ENCODE measurements around the gene ZNF638. TPM values are rescaled to one million over a fixed set of nuclear protein-coding genes. Genes with fewer than 3 reads are reported as not detected.

Gene ZNF638
- total and polyA plus RNA-seq, 10 of the 15 experiments (the other 5 are each of a cell fraction or from before 2014, with no cell fraction given) = 37.6 to 133 (median 64.5) TPM

DNA sequence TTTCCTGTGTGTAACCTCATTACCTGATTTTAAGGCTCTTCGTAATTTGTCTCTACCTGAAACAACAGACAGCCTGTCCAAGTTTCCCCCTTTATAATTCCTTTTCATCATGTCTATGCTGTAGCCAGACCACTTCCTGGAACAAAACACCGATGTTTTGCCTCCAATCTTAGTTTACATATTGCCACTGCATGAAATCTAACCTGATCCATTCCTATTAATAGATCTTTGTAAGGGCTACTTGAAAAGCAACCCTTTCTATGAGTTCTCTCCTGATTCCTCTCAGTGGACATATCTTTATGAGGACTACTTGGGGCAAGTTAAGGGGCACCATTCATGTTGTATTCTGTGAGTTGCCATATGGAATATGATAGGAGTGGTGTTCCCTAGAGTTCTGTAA is 30.9 kb downstream of the ZNF638 start:
- no peak overlapping the region for H3K4me3 ChIP-seq
- intact Hi-C loops (cut with micrococcal nuclease; ENCODE audit: unreplicated experiment) = no loop called here
- FAIRE-seq (no peak), DNase-seq (ENCODE audit: low read depth, low spot score) (no peak), ATAC-seq (no peak)
- in situ Hi-C loops (cut with MboI) = no loop called here
- no peak overlapping the region for H3K4me2 ChIP-seq (ENCODE audit: control insufficient read depth, insufficient read depth)
- H3K79me2 ChIP-seq (ENCODE audit: control insufficient read depth, insufficient read depth, low read length) = peaks cover 6% of the 10 kb centered on the region
- peaks cover 10 to 29% of the 10 kb centered on the region in 2 experiments for H3K36me3 ChIP-seq (ENCODE audit: control insufficient read depth in 2 of 2, insufficient read depth in 2 of 2, low read length in 1 of 2)
- no TSS peak for BruUV-seq (replicated peaks)
- no peaks in the 10 kb centered on the region for H3K9me3 ChIP-seq (replicated peaks; ENCODE audit: control insufficient read depth, insufficient read depth, low read length)
- ChIA-PET SMC1A (ENCODE audit: uncharacterized antibody, unreplicated experiment) (interaction anchor here (1.2 to 3.2 kb wide), 3 partner anchors 9 to 63 kb away, joined by 3 to 13 read pairs (median 7); no protein-coding TSS in a partner anchor), POLR2A (no interaction called here), CTCF (interaction anchor here (0.5 to 2.2 kb wide), 4 partner anchors 28 to 63 kb away, joined by 3 to 7 read pairs (median 5); partner anchors contain the start of gene ZNF638), RAD21 (ENCODE audit: unreplicated experiment) (interaction anchor here (3.3 kb wide), 1 partner anchor 30 kb away, joined by 14 read pairs; the partner anchor contains the start of gene ZNF638)
- H3K9ac ChIP-seq (ENCODE audit: control insufficient read depth, insufficient read depth, low read length) = no peak overlapping the region
- no peaks in the 10 kb centered on the region for H3K4me1 ChIP-seq (ENCODE audit: control insufficient read depth, insufficient read depth, low read length)
- H4K20me1 ChIP-seq (ENCODE audit: control insufficient read depth, insufficient read depth) = no peaks in the 10 kb centered on the region
- H3K27me3 ChIP-seq (replicated peaks in 1 of 2; ENCODE audit: control insufficient read depth in 2 of 2, insufficient read depth in 2 of 2, low read length in 1 of 2) = no peaks in the 10 kb centered on the region
- TF ChIP-seq SUZ12 (IDR thresholded peaks at IDR 0.05; ENCODE audit: unreplicated experiment) (no peak), PAX8 (IDR thresholded peaks at IDR 0.05) (0 out of 2 replicates have a peak, but pooled peaks have one; percentile 10)
- no peak overlapping the region for H2AFZ ChIP-seq (ENCODE audit: control insufficient read depth, low read depth, low read length)
- H3K27ac ChIP-seq (ENCODE audit: control insufficient read depth, insufficient read depth) = no peak overlapping the region
- WGBS (ENCODE audit: insufficient coverage, insufficient replicate concordance, low lambda C conversion rate, missing lambda C conversion rate) = 90% methylated on average over 2 of the region's 2 CpGs

DNA sequence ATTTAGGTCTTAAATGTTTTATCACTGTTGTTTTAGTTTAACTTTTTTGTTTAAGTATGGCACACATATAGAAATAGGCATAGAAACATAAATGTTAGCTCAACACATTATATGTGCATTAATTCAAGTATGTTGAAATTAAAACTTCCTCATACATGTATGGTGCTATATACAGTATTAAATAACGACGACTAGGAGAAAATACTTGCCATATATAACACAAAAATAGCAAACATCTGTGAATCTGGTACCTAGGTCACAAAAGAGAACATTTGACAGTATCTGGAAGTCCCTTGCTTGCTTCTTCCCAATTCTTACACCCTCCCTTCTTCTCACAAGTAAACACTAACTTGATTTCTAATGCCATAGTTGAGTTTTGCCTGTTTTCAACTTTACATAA is 38.4 kb downstream of the ZNF638 start:
- H3K4me3 ChIP-seq = no peak overlapping the region
- no peaks in the 10 kb centered on the region for H3K9me3 ChIP-seq (replicated peaks; ENCODE audit: control insufficient read depth, insufficient read depth, low read length)
- ChIA-PET CTCF (interaction anchor here (1.1 kb wide), 1 partner anchor 9 kb away, joined by 3 read pairs; no protein-coding TSS in a partner anchor), SMC1A (ENCODE audit: uncharacterized antibody, unreplicated experiment) (interaction anchor here (1.1 to 1.5 kb wide), 2 partner anchors 9 to 17 kb away, joined by 3 to 4 read pairs; no protein-coding TSS in a partner anchor), POLR2A (no interaction called here), RAD21 (ENCODE audit: unreplicated experiment) (no interaction called here)
- BruUV-seq (replicated peaks) = no TSS peak
- no peak for FAIRE-seq
- no peak overlapping the region for H3K4me2 ChIP-seq (ENCODE audit: control insufficient read depth, insufficient read depth)
- no peaks in the 10 kb centered on the region for H4K20me1 ChIP-seq (ENCODE audit: control insufficient read depth, insufficient read depth)
- H3K79me2 ChIP-seq (ENCODE audit: control insufficient read depth, insufficient read depth, low read length) = no peaks in the 10 kb centered on the region
- no peak for ATAC-seq
- TF ChIP-seq RUNX3 (IDR thresholded peaks at IDR 0.05; ENCODE audit: low read length) = no peak
- no peak for TF ChIP-seq NFYA (IDR thresholded peaks at IDR 0.05; ENCODE audit: borderline replicate concordance, low read depth, low read length)
- no peak for TF ChIP-seq SRF (IDR thresholded peaks at IDR 0.05; ENCODE audit: low read depth in 2 of 2, low read length in 2 of 2)
- TF ChIP-seq SMAD1 (IDR thresholded peaks at IDR 0.05; ENCODE audit: low read depth, partially characterized antibody) = no peak
- TF ChIP-seq, protein P1, sequence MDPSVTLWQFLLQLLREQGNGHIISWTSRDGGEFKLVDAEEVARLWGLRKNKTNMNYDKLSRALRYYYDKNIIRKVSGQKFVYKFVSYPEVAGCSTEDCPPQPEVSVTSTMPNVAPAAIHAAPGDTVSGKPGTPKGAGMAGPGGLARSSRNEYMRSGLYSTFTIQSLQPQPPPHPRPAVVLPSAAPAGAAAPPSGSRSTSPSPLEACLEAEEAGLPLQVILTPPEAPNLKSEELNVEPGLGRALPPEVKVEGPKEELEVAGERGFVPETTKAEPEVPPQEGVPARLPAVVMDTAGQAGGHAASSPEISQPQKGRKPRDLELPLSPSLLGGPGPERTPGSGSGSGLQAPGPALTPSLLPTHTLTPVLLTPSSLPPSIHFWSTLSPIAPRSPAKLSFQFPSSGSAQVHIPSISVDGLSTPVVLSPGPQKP (IDR thresholded peaks at IDR 0.05; ENCODE audit: low read depth, low read length) = no peak
- no peak for TF ChIP-seq MEF2B (IDR thresholded peaks at IDR 0.05; ENCODE audit: partially characterized antibody, poor library complexity, severe bottlenecking)
- 100% methylated on average over 2 of the region's 2 CpGs for WGBS (ENCODE audit: insufficient coverage, insufficient replicate concordance, low lambda C conversion rate, missing lambda C conversion rate)
- DNase-seq (ENCODE audit: low read depth, low spot score) = no peak
- intact Hi-C loops (cut with micrococcal nuclease; ENCODE audit: unreplicated experiment) (no loop called here), in situ Hi-C loops (cut with MboI) (no loop called here)
- H2AFZ ChIP-seq (ENCODE audit: control insufficient read depth, low read depth, low read length) = no peak overlapping the region
- H3K9ac ChIP-seq (ENCODE audit: control insufficient read depth, insufficient read depth, low read length) = no peak overlapping the region
- H3K4me1 ChIP-seq (ENCODE audit: control insufficient read depth, insufficient read depth, low read length) = no peaks in the 10 kb centered on the region
- H3K27ac ChIP-seq (ENCODE audit: control insufficient read depth, insufficient read depth) = no peak overlapping the region
- peaks cover 10 to 23% of the 10 kb centered on the region in 2 experiments for H3K36me3 ChIP-seq (ENCODE audit: control insufficient read depth in 2 of 2, insufficient read depth in 2 of 2, low read length in 1 of 2)
- H3K27me3 ChIP-seq (replicated peaks in 1 of 2; ENCODE audit: control insufficient read depth in 2 of 2, insufficient read depth in 2 of 2, low read length in 1 of 2) = no peaks in the 10 kb centered on the region

All from GM12878 (cell line).